ENCODE measurements around the gene SLC9A3.

SLC9A3 gene

DNA sequence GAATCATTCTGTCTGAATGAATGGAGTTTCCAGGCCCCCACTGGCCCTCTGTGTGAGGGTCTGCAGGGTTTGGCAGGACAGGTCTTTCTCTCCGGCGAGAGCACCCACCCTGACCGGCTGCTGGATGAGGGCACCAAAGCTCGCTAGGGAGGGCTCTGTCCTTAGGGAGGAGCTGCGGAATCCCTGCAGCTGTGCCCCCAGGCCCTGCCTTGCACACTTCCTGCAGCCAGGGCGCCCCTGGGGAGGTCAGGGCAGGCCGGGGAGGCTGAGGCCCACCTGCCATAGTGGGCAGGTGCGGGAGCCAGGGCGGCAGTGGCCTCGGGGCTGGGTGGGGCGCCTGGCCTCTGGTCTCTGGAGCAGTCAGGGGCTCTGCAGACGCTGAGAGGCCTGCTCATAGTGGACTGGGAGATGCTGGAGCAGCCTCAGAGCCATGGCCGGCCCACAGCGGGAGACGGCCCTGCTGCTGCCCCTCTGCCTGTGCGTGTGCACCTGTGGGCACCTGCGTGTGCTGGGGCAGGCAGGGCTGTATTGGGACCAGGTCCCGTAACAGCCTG lies 45.2 kb downstream of the SLC9A3 start:
- H3K4me1 ChIP-seq (ENCODE audit: insufficient read depth, low read length), result peaks cover 6% of the 10 kb centered on the region
- H4K20me1 ChIP-seq (ENCODE audit: insufficient read depth, low read length), result peaks cover 27% of the 10 kb centered on the region; the same call in 1 of the 2 replicates
- no peak overlapping the region for H3K27ac ChIP-seq (ENCODE audit: low read length)
- H3K9me3 ChIP-seq (ENCODE audit: insufficient read depth, low read length, severe bottlenecking), result no peaks in the 10 kb centered on the region
- no peak overlapping the region for H3K4me3 ChIP-seq (ENCODE audit: low read depth in 1 of 2, low read length in 2 of 2)
- H3K79me2 ChIP-seq (ENCODE audit: insufficient read depth, low read length), result no peaks in the 10 kb centered on the region
- H3K36me3 ChIP-seq (ENCODE audit: insufficient read depth, low read length), result no peaks in the 10 kb centered on the region; the same call in 1 of the 2 replicates
- no peak overlapping the region for H2AFZ ChIP-seq (ENCODE audit: low read depth, low read length)
- ATAC-seq (ENCODE audit: insufficient read depth, low read depth) (0 out of 3 replicates have a peak, but pooled peaks have one; percentile 8), DNase-seq (no peak)
- no peaks in the 10 kb centered on the region for H3K27me3 ChIP-seq (ENCODE audit: insufficient read depth, low read length, poor library complexity)
- TF ChIP-seq EZH2 (IDR thresholded peaks at IDR 0.05; ENCODE audit: borderline replicate concordance, low read depth, low read length, severe bottlenecking), result no peak
- TF ChIP-seq, protein P1, sequence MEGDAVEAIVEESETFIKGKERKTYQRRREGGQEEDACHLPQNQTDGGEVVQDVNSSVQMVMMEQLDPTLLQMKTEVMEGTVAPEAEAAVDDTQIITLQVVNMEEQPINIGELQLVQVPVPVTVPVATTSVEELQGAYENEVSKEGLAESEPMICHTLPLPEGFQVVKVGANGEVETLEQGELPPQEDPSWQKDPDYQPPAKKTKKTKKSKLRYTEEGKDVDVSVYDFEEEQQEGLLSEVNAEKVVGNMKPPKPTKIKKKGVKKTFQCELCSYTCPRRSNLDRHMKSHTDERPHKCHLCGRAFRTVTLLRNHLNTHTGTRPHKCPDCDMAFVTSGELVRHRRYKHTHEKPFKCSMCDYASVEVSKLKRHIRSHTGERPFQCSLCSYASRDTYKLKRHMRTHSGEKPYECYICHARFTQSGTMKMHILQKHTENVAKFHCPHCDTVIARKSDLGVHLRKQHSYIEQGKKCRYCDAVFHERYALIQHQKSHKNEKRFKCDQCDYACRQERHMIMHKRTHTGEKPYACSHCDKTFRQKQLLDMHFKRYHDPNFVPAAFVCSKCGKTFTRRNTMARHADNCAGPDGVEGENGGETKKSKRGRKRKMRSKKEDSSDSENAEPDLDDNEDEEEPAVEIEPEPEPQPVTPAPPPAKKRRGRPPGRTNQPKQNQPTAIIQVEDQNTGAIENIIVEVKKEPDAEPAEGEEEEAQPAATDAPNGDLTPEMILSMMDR (IDR thresholded peaks at IDR 0.05; ENCODE audit: borderline replicate concordance, extremely low read depth, low read length, poor library complexity, severe bottlenecking), result no peak
- H3K9ac ChIP-seq (ENCODE audit: low read depth, low read length), result no peak overlapping the region
- H3K4me2 ChIP-seq (ENCODE audit: insufficient read depth, low read length), result no peak overlapping the region

DNA sequence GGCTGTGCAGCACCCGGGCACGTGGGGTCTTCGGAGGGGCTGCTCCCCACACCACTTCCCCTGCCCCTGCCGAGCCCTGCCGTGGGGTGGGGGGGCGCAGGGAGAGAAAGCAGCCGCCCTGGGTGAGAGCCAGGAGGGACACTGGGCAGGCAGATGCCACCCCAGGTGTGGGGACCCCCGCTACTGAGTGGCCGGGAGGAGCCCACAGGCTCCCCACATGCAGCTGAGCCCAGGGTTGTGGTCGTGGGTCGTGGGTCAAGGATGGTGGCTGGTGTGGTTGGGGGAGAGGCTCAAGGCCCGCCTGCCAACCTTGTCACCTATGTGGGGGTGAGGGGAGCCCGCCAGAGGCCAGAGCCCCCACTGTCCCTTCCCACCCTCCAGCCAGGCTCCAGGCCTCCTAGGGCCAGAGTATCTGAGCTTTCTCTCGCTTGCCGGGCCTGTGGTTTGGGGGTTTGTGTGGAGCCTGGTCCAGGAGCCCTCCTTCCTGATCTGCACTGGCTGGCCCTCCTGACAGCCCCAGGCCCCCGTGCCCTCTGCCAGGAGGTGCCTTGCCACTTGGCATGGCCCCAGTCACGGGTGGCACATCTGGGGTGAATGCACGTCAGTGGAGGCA lies 45.8 kb downstream of the SLC9A3 start:
- no peak overlapping the region for H3K9ac ChIP-seq (ENCODE audit: low read depth, low read length)
- no peak overlapping the region for H3K4me2 ChIP-seq (ENCODE audit: insufficient read depth, low read length)

DNA sequence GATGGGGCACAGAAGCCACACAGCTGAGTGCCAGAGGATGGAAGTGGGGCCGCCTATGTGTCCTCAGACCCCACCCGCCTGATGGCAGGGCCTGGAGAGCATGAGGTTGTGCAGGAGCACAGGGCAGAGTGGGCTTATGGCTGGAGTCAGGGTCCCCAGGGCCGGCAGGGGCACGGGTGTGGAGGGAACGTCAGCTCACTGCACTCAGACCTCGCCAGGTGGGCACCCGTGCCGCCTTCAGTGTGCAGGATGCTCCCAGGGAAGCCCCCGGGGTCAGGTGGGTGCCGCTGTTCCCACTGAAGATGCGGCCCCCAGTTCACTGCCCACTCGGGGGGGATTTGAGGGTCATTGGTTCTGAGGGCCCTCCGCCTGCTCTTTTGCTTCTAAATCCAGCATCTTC lies 46.4 kb downstream of the SLC9A3 start:
- Histone ChIP-seq H3K27ac (ENCODE audit: low read length) (no peak overlapping the region), H3K36me3 (ENCODE audit: insufficient read depth, low read length) (no peaks in the 10 kb centered on the region; the same call in 1 of the 2 replicates), H3K4me2 (ENCODE audit: insufficient read depth, low read length) (no peak overlapping the region), H2AFZ (ENCODE audit: low read depth, low read length) (no peak overlapping the region), H3K9ac (ENCODE audit: low read depth, low read length) (no peak overlapping the region), H3K27me3 (ENCODE audit: insufficient read depth, low read length, poor library complexity) (no peaks in the 10 kb centered on the region), H3K79me2 (ENCODE audit: insufficient read depth, low read length) (peaks cover 6% of the 10 kb centered on the region; the same call in 1 of the 2 replicates), H3K9me3 (ENCODE audit: insufficient read depth, low read length, severe bottlenecking) (no peaks in the 10 kb centered on the region), H4K20me1 (ENCODE audit: insufficient read depth, low read length) (peaks cover 27% of the 10 kb centered on the region; the same call in 1 of the 2 replicates), H3K4me1 (ENCODE audit: insufficient read depth, low read length) (peaks cover 11% of the 10 kb centered on the region), H3K4me3 (ENCODE audit: low read depth in 1 of 2, low read length in 2 of 2) (no peak overlapping the region)
- ATAC-seq (ENCODE audit: insufficient read depth, low read depth) (no peak), DNase-seq (no peak)
- TF ChIP-seq EZH2 (IDR thresholded peaks at IDR 0.05; ENCODE audit: borderline replicate concordance, low read depth, low read length, severe bottlenecking), result no peak
- TF ChIP-seq, protein P1 (IDR thresholded peaks at IDR 0.05; ENCODE audit: borderline replicate concordance, extremely low read depth, low read length, poor library complexity, severe bottlenecking), result no peak

More for the DNA sequence above, 45.8 kb downstream of the SLC9A3 start:
- no peak overlapping the region for H3K4me3 ChIP-seq (ENCODE audit: low read depth in 1 of 2, low read length in 2 of 2)
- H3K4me1 ChIP-seq (ENCODE audit: insufficient read depth, low read length), result peaks cover 11% of the 10 kb centered on the region
- no peak overlapping the region for H2AFZ ChIP-seq (ENCODE audit: low read depth, low read length)
- DNase-seq, result no peak
- H3K27ac ChIP-seq (ENCODE audit: low read length), result no peak overlapping the region
- no peak for ATAC-seq (ENCODE audit: insufficient read depth, low read depth)
- H3K36me3 ChIP-seq (ENCODE audit: insufficient read depth, low read length), result no peaks in the 10 kb centered on the region; the same call in 1 of the 2 replicates
- H3K27me3 ChIP-seq (ENCODE audit: insufficient read depth, low read length, poor library complexity), result no peaks in the 10 kb centered on the region
- peaks cover 2% of the 10 kb centered on the region; the same call in 1 of the 2 replicates for H3K79me2 ChIP-seq (ENCODE audit: insufficient read depth, low read length)
- H4K20me1 ChIP-seq (ENCODE audit: insufficient read depth, low read length), result peaks cover 27% of the 10 kb centered on the region; the same call in 1 of the 2 replicates
- H3K9me3 ChIP-seq (ENCODE audit: insufficient read depth, low read length, severe bottlenecking), result no peaks in the 10 kb centered on the region
- TF ChIP-seq, protein P1 (IDR thresholded peaks at IDR 0.05; ENCODE audit: borderline replicate concordance, extremely low read depth, low read length, poor library complexity, severe bottlenecking), result no peak
- TF ChIP-seq EZH2 (IDR thresholded peaks at IDR 0.05; ENCODE audit: borderline replicate concordance, low read depth, low read length, severe bottlenecking), result no peak

All from DND-41 (cell line).